ENCODE results near the gene ESR2.

DNA sequence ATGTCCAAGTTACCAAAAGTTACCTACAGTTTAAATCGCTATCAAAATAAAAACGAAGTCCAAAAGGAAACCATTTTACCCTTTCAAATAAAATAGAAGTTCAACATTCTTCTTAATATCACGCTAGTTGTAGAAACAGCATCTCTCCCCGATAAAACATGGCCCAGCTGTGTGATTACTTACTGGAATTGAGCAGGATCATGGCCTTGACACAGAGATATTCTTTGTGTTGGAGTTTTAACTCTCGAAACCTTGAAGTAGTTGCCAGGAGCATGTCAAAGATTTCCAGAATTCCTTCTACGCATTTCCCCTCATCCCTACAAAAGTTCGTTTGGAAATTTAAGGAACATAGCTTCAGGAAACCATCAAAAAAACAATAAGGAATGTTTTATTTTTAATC, 44.8 kb downstream of the ESR2 start:
- TF ChIP-seq, protein P1, sequence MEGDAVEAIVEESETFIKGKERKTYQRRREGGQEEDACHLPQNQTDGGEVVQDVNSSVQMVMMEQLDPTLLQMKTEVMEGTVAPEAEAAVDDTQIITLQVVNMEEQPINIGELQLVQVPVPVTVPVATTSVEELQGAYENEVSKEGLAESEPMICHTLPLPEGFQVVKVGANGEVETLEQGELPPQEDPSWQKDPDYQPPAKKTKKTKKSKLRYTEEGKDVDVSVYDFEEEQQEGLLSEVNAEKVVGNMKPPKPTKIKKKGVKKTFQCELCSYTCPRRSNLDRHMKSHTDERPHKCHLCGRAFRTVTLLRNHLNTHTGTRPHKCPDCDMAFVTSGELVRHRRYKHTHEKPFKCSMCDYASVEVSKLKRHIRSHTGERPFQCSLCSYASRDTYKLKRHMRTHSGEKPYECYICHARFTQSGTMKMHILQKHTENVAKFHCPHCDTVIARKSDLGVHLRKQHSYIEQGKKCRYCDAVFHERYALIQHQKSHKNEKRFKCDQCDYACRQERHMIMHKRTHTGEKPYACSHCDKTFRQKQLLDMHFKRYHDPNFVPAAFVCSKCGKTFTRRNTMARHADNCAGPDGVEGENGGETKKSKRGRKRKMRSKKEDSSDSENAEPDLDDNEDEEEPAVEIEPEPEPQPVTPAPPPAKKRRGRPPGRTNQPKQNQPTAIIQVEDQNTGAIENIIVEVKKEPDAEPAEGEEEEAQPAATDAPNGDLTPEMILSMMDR (IDR thresholded peaks at IDR 0.05): no peak
- TF ChIP-seq POLR2A (IDR thresholded peaks at IDR 0.05): no peak
